HCT116 (cell line): ENCODE data around the gene BBX. TPM values are rescaled to one million over a fixed set of nuclear protein-coding genes. Genes with fewer than 3 reads are reported as not detected.

Source experiments
- ATAC-seq: fragments of 200-7000 bp; cut with Tn5 transposase; 2 replicates; pipeline ENCODE4 v1.9.1; 2020; ENCODE audit warnings: mild to moderate bottlenecking, moderate library complexity
- BruUV-seq: library from RNA; stranded (reverse); fragments of 400-500 nt; replicated peaks from 2 replicates; lab custom pipeline; 2021; lab: Mats Ljungman, UMichigan
- CTCF ChIA-PET: fragments of 300-600 bp; sonication (Branson Sonifier 250); formaldehyde crosslinking; loops from one replicate; lab custom pipeline; 2021; ENCODE audit warnings: antibody characterized with exemption; lab: Charles Lee
- POLR2A ChIA-PET: fragments of 300-600, 350-600 bp; sonication (Branson Sonifier 250); formaldehyde crosslinking; loops from one replicate; lab custom pipeline; 2021; ENCODE audit warnings: antibody characterized with exemption; lab: Charles Lee
- RAD21 ChIA-PET, 2 experiments: fragments of 300-600 bp; sonication (Branson Sonifier 250); formaldehyde crosslinking; loops; one replicate each; lab custom pipeline; 2023; ENCODE audit warnings: low total read pairs in 2 of 2; ENCODE audit not compliant: uncharacterized antibody in 2 of 2, unreplicated experiment in 2 of 2, low non-redundant PET in 1 of 2; lab: Charles Lee
- DNase-seq: peaks from one replicate; pipeline ENCODE4 v3.0.0-alpha.2; 2010; ENCODE audit warnings: low read depth, low spot score
- H2AFZ ChIP-seq: fragments of 200-600 bp; shearing (Covaris generic), sonication (generic); 2 replicates; pipeline ENCODE4 v1.6.1; 2017; ENCODE audit warnings: low read depth, mixed run types, mixed read lengths, antibody characterized with exemption, low read length; ENCODE audit not compliant: poor library complexity, severe bottlenecking
- H3K27ac ChIP-seq: 2 replicates; pipeline ENCODE4 v1.5.1; 2012; ENCODE audit warnings: low read depth, low read length
- H3K27me3 ChIP-seq: fragments of 200-600 bp; sonication (generic); 2 replicates; pipeline ENCODE4 v1.6.1; 2016; ENCODE audit warnings: mixed run types, low read length, mixed read lengths; ENCODE audit not compliant: insufficient read depth
- H3K36me3 ChIP-seq, 2 experiments: fragments of 200-500 bp in 1 of 2; fragments of 200-600 bp in 1 of 2; sonication (Bioruptor generic) in 1 of 2; sonication (generic) in 1 of 2; 2 replicates each; pipeline versions ENCODE4 v1.5.1 to v1.6.1; 2014 to 2016; ENCODE audit warnings: low read length in 2 of 2, inconsistent platforms in 1 of 2, mixed read lengths in 1 of 2, mixed run types in 1 of 2; ENCODE audit not compliant: insufficient read depth in 2 of 2, control insufficient read depth in 1 of 2
- H3K4me1 ChIP-seq, 2 experiments: fragments of 200-600 bp in 1 of 2; sonication (generic) in 1 of 2; 2 replicates each; pipeline versions ENCODE4 v1.5.1 to v1.6.1; 2012 to 2017; ENCODE audit warnings: low read length in 2 of 2, inconsistent platforms in 1 of 2, mild to moderate bottlenecking in 1 of 2, mixed read lengths in 1 of 2, mixed run types in 1 of 2, moderate library complexity in 1 of 2; ENCODE audit not compliant: insufficient read depth in 2 of 2, control insufficient read depth in 1 of 2
- H3K4me2 ChIP-seq: fragments of 200-600 bp; sonication (generic); 2 replicates; pipeline ENCODE4 v1.6.1; 2017; ENCODE audit warnings: mixed run types, low read length, mixed read lengths
- H3K4me3 ChIP-seq, 2 experiments: fragments of 200-600 bp in 1 of 2; sonication (generic) in 1 of 2; replicated peaks in 1 of 2; 2 replicates each; pipeline ENCODE4 v1.5.1; 2011 to 2016; ENCODE audit warnings: low read length in 2 of 2, control low read depth in 1 of 2, low read depth in 1 of 2, mild to moderate bottlenecking in 1 of 2, mixed read lengths in 1 of 2, mixed run types in 1 of 2
- H3K79me2 ChIP-seq: fragments of 200-600 bp; sonication (generic); 2 replicates; pipeline ENCODE4 v1.6.1; 2017; ENCODE audit warnings: mild to moderate bottlenecking, mixed run types, low read length, moderate library complexity, mixed read lengths; ENCODE audit not compliant: insufficient read depth
- H3K9ac ChIP-seq: fragments of 200-600 bp; sonication (generic); 2 replicates; pipeline ENCODE4 v1.6.1; 2016; ENCODE audit warnings: low read length, mixed read lengths
- H3K9me2 ChIP-seq: fragments of 200-600 bp; sonication (generic), shearing (Covaris generic); 2 replicates; pipeline ENCODE4 v1.6.1; 2017; ENCODE audit warnings: mixed run types, mild to moderate bottlenecking, moderate library complexity; ENCODE audit not compliant: insufficient read depth
- H3K9me3 ChIP-seq, 2 experiments: fragments of 200-500 bp in 1 of 2; fragments of 200-600 bp in 1 of 2; sonication (Bioruptor generic) in 1 of 2; sonication (generic) in 1 of 2; 2 replicates each; pipeline ENCODE4 v1.6.1; 2014 to 2017; ENCODE audit warnings: low read length in 2 of 2, mixed read lengths in 2 of 2, inconsistent platforms in 1 of 2, low read depth in 1 of 2, mild to moderate bottlenecking in 1 of 2, mixed run types in 1 of 2, moderate library complexity in 1 of 2; ENCODE audit not compliant: control insufficient read depth in 1 of 2, insufficient read depth in 1 of 2
- H4K20me1 ChIP-seq: fragments of 200-600 bp; sonication (generic), shearing (Covaris generic); 2 replicates; pipeline ENCODE4 v1.6.1; 2017; ENCODE audit warnings: mixed run types, mild to moderate bottlenecking, moderate library complexity; ENCODE audit not compliant: insufficient read depth
- CEBPB ChIP-seq: IDR thresholded peaks from 2 replicates; pipeline ENCODE4 v1.6.1; 2012; ENCODE audit warnings: low read depth
- CTCF ChIP-seq, 3 experiments: fragments of 200-600 bp in 1 of 3; sonication (generic) in 1 of 3; IDR thresholded peaks in 2 of 3; conservative IDR thresholded peaks in 1 of 3; 2 replicates each; pipeline ENCODE4 v1.5.1; 2012 to 2017; ENCODE audit warnings: low read depth in 2 of 3, low read length in 2 of 3, antibody characterized with exemption in 1 of 3, borderline replicate concordance in 1 of 3, control low read depth in 1 of 3, mild to moderate bottlenecking in 1 of 3, mixed read lengths in 1 of 3, mixed run types in 1 of 3, moderate library complexity in 1 of 3; ENCODE audit not compliant: insufficient read depth in 1 of 3
- ELF1 ChIP-seq: IDR thresholded peaks from 2 replicates; pipeline ENCODE4 v1.6.1; 2012; ENCODE audit warnings: low read depth, borderline replicate concordance
- EZH2 ChIP-seq: fragments of 200-600 bp; sonication (generic); IDR thresholded peaks from 2 replicates; pipeline ENCODE4 v1.6.1; 2017; ENCODE audit warnings: antibody characterized with exemption, mixed run types
- EZH2phosphoT487 ChIP-seq: fragments of 200-600 bp; IDR thresholded peaks from 2 replicates; pipeline ENCODE4 v1.6.1; 2018; ENCODE audit warnings: antibody characterized with exemption, borderline replicate concordance
- MAX ChIP-seq: IDR thresholded peaks from 2 replicates; pipeline ENCODE4 v1.6.1; 2012
- POLR2A ChIP-seq: IDR thresholded peaks from 2 replicates; pipeline ENCODE4 v1.7.0; 2011; ENCODE audit warnings: borderline replicate concordance; ENCODE audit not compliant: insufficient read depth, insufficient read length; ENCODE audit errors: extremely low read depth
- POLR2AphosphoS5 ChIP-seq: IDR thresholded peaks from 2 replicates; pipeline ENCODE4 v1.6.1; 2011; ENCODE audit warnings: mild to moderate bottlenecking, low read depth, low read length, moderate library complexity
- REST ChIP-seq: IDR thresholded peaks from 2 replicates; pipeline ENCODE4 v1.6.1; 2012; ENCODE audit warnings: low read depth
- SIN3A ChIP-seq: IDR thresholded peaks from 2 replicates; pipeline ENCODE4 v1.6.1; 2012; ENCODE audit warnings: low read depth
- SRF ChIP-seq: IDR thresholded peaks from 2 replicates; pipeline ENCODE4 v1.6.1; 2012; ENCODE audit warnings: low read depth
- ZFX ChIP-seq: fragments of 450-650 bp; IDR thresholded peaks from 2 replicates; pipeline ENCODE4 v1.6.1; 2017
- ZNF274 ChIP-seq: fragments of 200-500 bp; sonication (Bioruptor generic); IDR thresholded peaks from 2 replicates; pipeline ENCODE4 v1.6.1; 2014; ENCODE audit warnings: mild to moderate bottlenecking, low read depth, low read length, inconsistent platforms
- intact Hi-C: fragments of 100-400 bp; cut with micrococcal nuclease; formaldehyde crosslinking; loops from 2 replicates; pipeline ENCODE4 v1.10.0; 2022
- total RNA-seq: library from RNA; stranded (reverse); gene quantifications from one replicate; pipeline ENCODE4 v1.2.1, GENCODE V29; 2021; ENCODE audit not compliant: unreplicated experiment

Gene BBX
- total RNA-seq, 1 experiment from 2014 or later, result 55.6 TPM

GRCh38 chr3:107560166-107560565 is 37.4 kb downstream of the BBX start:
- Histone ChIP-seq H3K4me3 (no peak overlapping the region), H3K9me2 (no peaks in the 10 kb centered on the region), H3K9ac (no peak overlapping the region), H2AFZ (no peak overlapping the region), H4K20me1 (no peaks in the 10 kb centered on the region), H3K27me3 (no peaks in the 10 kb centered on the region), H3K79me2 (peaks cover 17% of the 10 kb centered on the region), H3K4me1 (no peaks in the 10 kb centered on the region), H3K36me3 (no peaks in the 10 kb centered on the region), H3K9me3 (no peaks in the 10 kb centered on the region), H3K27ac (no peak overlapping the region), H3K4me2 (no peak overlapping the region)
- ChIA-PET CTCF (no interaction called here), RAD21 (no interaction called here), POLR2A (no interaction called here)
- intact Hi-C loops, result no loop called here
- DNase-seq, result no peak
- BruUV-seq, result no TSS peak
- ATAC-seq, result no peak
- TF ChIP-seq CTCF (IDR thresholded peaks at IDR 0.05 in 2 of 3, conservative IDR thresholded peaks at IDR 0.05 in 1 of 3; ENCODE audit: borderline replicate concordance in 1 of 3, insufficient read depth in 1 of 3, low read depth in 2 of 3, low read length in 2 of 3) (no peak), EZH2phosphoT487 (no peak), ELF1 (no peak), SIN3A (no peak), POLR2A (no peak), SRF (no peak), ZFX (no peak), ZNF274 (no peak), REST (no peak), EZH2 (no peak), MAX (no peak), CEBPB (no peak), POLR2AphosphoS5 (no peak)
